Tracheal epithelial cell (primary cell): ENCODE data around the gene PCDHB16. TPM values are rescaled to one million over a fixed set of nuclear protein-coding genes. Genes with fewer than 3 reads are reported as not detected.

Experiments
- total RNA-seq: library from RNA; depleted of rRNA; stranded (reverse); fragments of >200 nt; gene quantifications from 2 replicates; pipeline ENCODE4 v1.2.1, GENCODE V29; 2014

PCDHB16 gene
- total RNA-seq: under 0.01 TPM in 1 of 2 replicates, not detected in the other

GRCh38 chr5:141182248-141182647 lies at the start of gene PCDHB16:
Gene PCDHB16, plus strand, starts transcription at chr5:141182387. Its CDS starts 173 bp downstream, at chr5:141182560.

GRCh38 chr5:141135030-141135717 lies 47.0 kb upstream of the PCDHB16 start, which contains the start of gene PCDHB5:
Gene PCDHB5, plus strand, starts transcription at chr5:141135206. Its CDS starts 229 bp downstream, at chr5:141135435.

GRCh38 chr5:141149812-141150211 lies 32.4 kb upstream of the PCDHB16 start, which contains the start of gene PCDHB6:
Gene PCDHB6, plus strand, starts transcription at chr5:141150057. Its CDS starts 201 bp downstream, at chr5:141150258.

DNA sequence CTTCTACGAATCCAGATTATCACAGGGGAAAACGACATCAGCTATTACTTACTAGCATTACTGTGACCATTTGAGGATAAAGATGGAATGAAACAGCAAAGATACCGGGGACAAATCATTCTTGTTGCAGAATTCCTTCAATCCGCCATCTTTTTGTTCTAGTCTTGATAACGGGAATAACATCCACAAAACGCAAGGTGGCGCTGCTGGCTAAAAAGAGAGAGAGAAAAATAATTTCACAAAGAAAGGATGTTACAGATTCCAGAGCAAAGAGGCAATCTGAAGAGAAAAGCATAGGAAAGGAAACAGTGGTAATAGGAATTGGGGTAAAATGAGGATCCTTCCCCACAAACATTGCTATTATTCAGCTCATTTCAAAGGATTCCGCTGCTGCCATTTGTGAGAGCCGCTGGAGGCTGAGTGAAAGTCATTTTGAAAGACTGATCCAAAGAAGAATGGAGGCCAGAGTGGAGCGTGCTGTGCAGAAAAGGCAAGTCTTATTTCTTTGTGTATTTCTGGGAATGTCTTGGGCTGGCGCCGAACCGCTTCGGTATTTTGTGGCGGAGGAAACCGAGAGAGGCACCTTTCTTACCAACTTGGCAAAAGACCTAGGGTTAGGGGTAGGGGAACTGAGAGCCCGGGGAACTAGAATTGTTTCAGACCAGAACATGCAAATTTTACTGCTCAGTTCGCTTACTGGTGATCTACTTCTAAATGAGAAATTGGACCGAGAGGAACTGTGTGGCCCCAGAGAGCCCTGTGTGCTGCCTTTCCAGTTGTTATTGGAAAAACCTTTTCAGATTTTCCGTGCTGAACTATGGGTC lies 9.6 kb upstream of the PCDHB16 start, which contains the start of gene PCDHB7:
PCDHB7 (plus strand) TSS at position 264 of the 824 bp plus-strand sequence; CDS start at position 456, 192 bp downstream.

GRCh38 chr5:141177577-141178191 lies 4.5 kb upstream of the PCDHB16 start, which contains the start of gene PCDHB8:
Gene PCDHB8, plus strand, starts transcription at chr5:141177790. Its CDS starts 245 bp downstream, at chr5:141178035.

GRCh38 chr5:141186897-141187512 lies 4.8 kb downstream of the PCDHB16 start, which contains the start of gene PCDHB9:
Gene PCDHB9, plus strand, starts transcription at chr5:141187161. Its CDS starts 158 bp downstream, at chr5:141187319.

GRCh38 chr5:141192110-141192725 lies 10.0 kb downstream of the PCDHB16 start, which contains the start of gene PCDHB10:
Gene PCDHB10, plus strand, starts transcription at chr5:141192353. Its CDS starts 200 bp downstream, at chr5:141192553.

GRCh38 chr5:141199359-141200235 lies 17.4 kb downstream of the PCDHB16 start, which contains the start of gene PCDHB11:
Gene PCDHB11, plus strand, starts transcription at chr5:141199627. Its CDS starts 148 bp downstream, at chr5:141199775.

DNA sequence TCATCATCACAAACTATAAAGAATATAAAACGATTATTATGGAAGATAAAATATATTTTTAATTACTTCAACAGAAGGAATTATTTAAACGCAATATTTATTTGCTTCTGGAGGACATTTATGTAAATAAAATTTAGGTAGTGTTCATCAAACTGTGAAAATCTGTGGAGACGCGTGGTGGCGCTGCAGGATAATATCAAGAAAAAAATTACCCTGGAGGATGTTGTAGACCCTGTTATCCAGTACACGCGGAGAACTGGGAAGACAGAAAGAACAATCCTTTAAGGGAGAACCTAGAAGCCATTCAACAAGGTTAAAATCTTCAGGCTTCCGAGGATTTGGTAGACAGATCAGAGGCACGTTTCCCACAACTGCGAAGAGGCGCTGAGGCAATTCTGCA lies 26.3 kb downstream of the PCDHB16 start, which contains the start of gene PCDHB12:
PCDHB12 (plus strand) TSS at position 242 of the 400 bp plus-strand sequence. CDS start 189 bp downstream, outside the sequence.

GRCh38 chr5:141213656-141214339 lies 31.6 kb downstream of the PCDHB16 start, which contains the start of gene PCDHB13:
Gene PCDHB13, plus strand, starts transcription at chr5:141213919. Its CDS starts 205 bp downstream, at chr5:141214124.

GRCh38 chr5:141223112-141223783 lies 41.1 kb downstream of the PCDHB16 start, which contains the start of gene PCDHB14:
Gene PCDHB14, plus strand, starts transcription at chr5:141223343. Its CDS starts 163 bp downstream, at chr5:141223506.

Other genes starting within 250 kb of the PCDHB16 start
- 1.9 and 16.0 TPM in 2 replicates for gene PCDHAC2, start 215.9 kb upstream of the PCDHB16 start, total RNA-seq
- not detected in 2 replicates for gene PCDHB1, start 131.0 kb upstream of the PCDHB16 start, total RNA-seq
- gene PCDHB2, start 87.8 kb upstream of the PCDHB16 start, total RNA-seq: 0.43 and 1.4 TPM in 2 replicates
- 0.21 and 0.48 TPM in 2 replicates for gene PCDHB3, start 81.9 kb upstream of the PCDHB16 start, total RNA-seq
- under 0.01 TPM in 1 of 2 replicates, not detected in the other for gene PCDHB4, start 60.6 kb upstream of the PCDHB16 start, total RNA-seq
- 0.24 and 0.64 TPM in 2 replicates for gene PCDHB5, start 47.2 kb upstream of the PCDHB16 start, total RNA-seq
- not detected in 2 replicates for gene PCDHB6, start 32.3 kb upstream of the PCDHB16 start, total RNA-seq
- gene PCDHB7, start 9.7 kb upstream of the PCDHB16 start, total RNA-seq: under 0.01 TPM in 1 of 2 replicates, not detected in the other
- gene PCDHB8, start 4.6 kb upstream of the PCDHB16 start, total RNA-seq: under 0.01 TPM in 2 replicates
- gene PCDHB9, start 4.8 kb downstream of the PCDHB16 start, total RNA-seq: under 0.01 TPM in 1 of 2 replicates, not detected in the other
- under 0.01 and 0.21 TPM in 2 replicates for gene PCDHB10, start 10.0 kb downstream of the PCDHB16 start, total RNA-seq
- gene PCDHB11, start 17.2 kb downstream of the PCDHB16 start, total RNA-seq: 0.24 and 0.43 TPM in 2 replicates
- under 0.01 TPM in 1 of 2 replicates, not detected in the other for gene PCDHB12, start 26.3 kb downstream of the PCDHB16 start, total RNA-seq
- 0.24 TPM in 1 of 2 replicates, not detected in the other for gene PCDHB13, start 31.5 kb downstream of the PCDHB16 start, total RNA-seq
- 0.24 and 0.43 TPM in 2 replicates for gene PCDHB14, start 41.0 kb downstream of the PCDHB16 start, total RNA-seq
- gene PCDHB15, start 63.0 kb downstream of the PCDHB16 start, total RNA-seq: 0.21 and 0.24 TPM in 2 replicates
- gene SLC25A2, start 121.7 kb downstream of the PCDHB16 start, total RNA-seq: not detected in 2 replicates
- 30.1 and 32.8 TPM in 2 replicates for gene TAF7, start 138.4 kb downstream of the PCDHB16 start, total RNA-seq
- under 0.01 TPM in 1 of 2 replicates, not detected in the other for gene PCDHGA1, start 148.1 kb downstream of the PCDHB16 start, total RNA-seq
- 0.21 and 0.48 TPM in 2 replicates for gene PCDHGA2, start 156.4 kb downstream of the PCDHB16 start, total RNA-seq
- under 0.01 and 0.21 TPM in 2 replicates for gene PCDHGA3, start 161.4 kb downstream of the PCDHB16 start, total RNA-seq
- gene PCDHGB1, start 167.7 kb downstream of the PCDHB16 start, total RNA-seq: 0.21 and 0.24 TPM in 2 replicates
- 0.24 TPM in 1 of 2 replicates, not detected in the other for gene PCDHGA4, start 172.6 kb downstream of the PCDHB16 start, total RNA-seq
- gene PCDHGB2, start 177.6 kb downstream of the PCDHB16 start, total RNA-seq: under 0.01 TPM in 1 of 2 replicates, not detected in the other
- gene PCDHGA5, start 181.8 kb downstream of the PCDHB16 start, total RNA-seq: 0.24 TPM in 1 of 2 replicates, not detected in the other
- gene PCDHGB3, start 187.9 kb downstream of the PCDHB16 start, total RNA-seq: 0.24 and 0.43 TPM in 2 replicates
- under 0.01 and 0.24 TPM in 2 replicates for gene PCDHGA6, start 191.5 kb downstream of the PCDHB16 start, total RNA-seq
- 0.21 and 0.24 TPM in 2 replicates for gene PCDHGA7, start 200.4 kb downstream of the PCDHB16 start, total RNA-seq
- 0.64 and 5.3 TPM in 2 replicates for gene PCDHGB4, start 205.3 kb downstream of the PCDHB16 start, total RNA-seq
- 0.21 and 0.48 TPM in 2 replicates for gene PCDHGA8, start 210.2 kb downstream of the PCDHB16 start, total RNA-seq
- gene PCDHGB5, start 215.6 kb downstream of the PCDHB16 start, total RNA-seq: 2.6 and 4.6 TPM in 2 replicates
- 0.72 and 0.85 TPM in 2 replicates for gene PCDHGA9, start 220.4 kb downstream of the PCDHB16 start, total RNA-seq
- gene PCDHGB6, start 225.6 kb downstream of the PCDHB16 start, total RNA-seq: 0.48 and 0.64 TPM in 2 replicates
- 2.2 and 4.3 TPM in 2 replicates for gene PCDHGA10, start 230.6 kb downstream of the PCDHB16 start, total RNA-seq
- 1.1 and 3.4 TPM in 2 replicates for gene PCDHGB7, start 235.3 kb downstream of the PCDHB16 start, total RNA-seq
- gene PCDHGA11, start 238.7 kb downstream of the PCDHB16 start, total RNA-seq: 2.2 and 2.6 TPM in 2 replicates
- gene PCDHGA12, start 248.1 kb downstream of the PCDHB16 start, total RNA-seq: 1.7 and 3.9 TPM in 2 replicates